Peyer's patch (tissue), 4 donors: ENCODE results near the gene AKAP13.

Source experiments
- CTCF ChIP-seq, 6 experiments: fragments of 450-650 bp in 4 of 6; fragments of 200-600 bp in 2 of 6; sonication (generic) in 1 of 6; IDR thresholded peaks; one replicate each; pipeline ENCODE4 v1.5.1; 2017 to 2019; ENCODE audit warnings: antibody characterized with exemption in 6 of 6, mild to moderate bottlenecking in 3 of 6, moderate library complexity in 1 of 6
- POLR2A ChIP-seq, 2 donors: fragments of 450-650 bp; IDR thresholded peaks; one replicate each; pipeline ENCODE4 v1.5.1; 2017; ENCODE audit warnings: antibody characterized with exemption in 2 of 2, mild to moderate bottlenecking in 2 of 2, moderate library complexity in 2 of 2

- TF ChIP-seq POLR2A (IDR thresholded peaks at IDR 0.05): no peak
- no peak for TF ChIP-seq CTCF (IDR thresholded peaks at IDR 0.05)
Observed at GRCh38 chr15:85499371-85499887, 119.0 kb downstream of the AKAP13 start.
